Glomerular visceral epithelial cell (primary cell): ENCODE data around the gene HMGCR.
"Not testable (repeated sequence)": the region's sequence is repeated elsewhere in the genome, so short reads cannot be mapped to it uniquely, and the experiment has no call there.

Experiments used
- DNase-seq: peaks from one replicate; pipeline ENCODE4 v3.0.0-alpha.2; 2016; ENCODE audit errors: extremely low spot score

HMGCR gene

DNA sequence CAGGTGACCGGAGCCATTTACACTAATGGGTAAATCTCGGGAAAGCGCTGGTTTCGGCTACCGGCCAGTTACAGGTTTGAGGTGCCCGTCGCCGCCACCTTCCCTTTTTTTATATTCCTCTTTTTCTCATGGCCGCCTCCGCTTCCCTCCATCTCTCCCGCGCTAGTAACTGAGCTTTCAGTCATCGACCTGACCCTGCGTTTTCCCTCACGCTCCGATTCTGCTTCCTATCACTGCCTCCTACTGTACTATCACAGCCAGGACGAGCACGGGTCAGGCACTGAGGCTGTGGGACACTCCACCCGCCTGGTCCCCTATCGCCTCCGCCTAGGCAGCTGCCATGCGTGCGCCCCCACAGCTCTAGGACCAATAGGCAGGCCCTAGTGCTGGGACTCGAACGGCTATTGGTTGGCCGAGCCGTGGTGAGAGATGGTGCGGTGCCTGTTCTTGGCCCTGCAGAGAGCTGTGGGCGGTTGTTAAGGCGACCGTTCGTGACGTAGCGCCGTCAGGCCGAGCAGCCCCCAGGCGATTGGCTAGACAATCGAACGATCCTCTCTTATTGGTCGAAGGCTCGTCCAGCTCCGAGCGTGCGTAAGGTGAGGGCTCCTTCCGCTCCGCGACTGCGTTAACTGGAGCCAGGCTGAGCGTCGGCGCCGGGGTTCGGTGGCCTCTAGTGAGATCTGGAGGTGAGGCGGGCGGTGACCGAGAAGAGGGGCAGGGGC, at the start of gene HMGCR:
Gene HMGCR (plus strand): TSS at position 606 of the 722 bp plus-strand sequence. CDS start 5,386 bp downstream, outside the sequence.
- peak; percentile 100 for DNase-seq

DNA sequence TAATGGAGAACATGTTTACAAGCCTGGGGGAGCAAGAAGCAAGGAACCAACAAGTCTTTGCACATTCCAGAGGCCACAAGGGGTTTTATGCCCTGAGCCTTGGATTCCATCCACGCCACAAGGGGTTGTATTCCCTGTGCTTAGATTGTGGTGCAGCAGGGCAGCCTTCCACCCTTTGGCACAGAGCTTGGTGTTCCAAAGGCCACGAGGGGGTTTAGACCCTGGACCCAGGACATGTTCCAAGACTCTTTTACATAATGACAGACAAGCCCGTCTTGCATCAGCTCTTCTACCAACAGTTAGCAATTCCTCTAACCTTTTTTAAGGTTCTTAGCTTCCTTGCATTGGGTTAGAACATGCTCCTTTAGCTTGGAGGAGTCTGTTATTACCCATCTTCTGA, 45.2 kb upstream of the HMGCR start:
- not testable (repeated sequence) for DNase-seq

GRCh38 chr5:75300084-75300483, 36.9 kb upstream of the HMGCR start:
- DNase-seq: no peak

DNA sequence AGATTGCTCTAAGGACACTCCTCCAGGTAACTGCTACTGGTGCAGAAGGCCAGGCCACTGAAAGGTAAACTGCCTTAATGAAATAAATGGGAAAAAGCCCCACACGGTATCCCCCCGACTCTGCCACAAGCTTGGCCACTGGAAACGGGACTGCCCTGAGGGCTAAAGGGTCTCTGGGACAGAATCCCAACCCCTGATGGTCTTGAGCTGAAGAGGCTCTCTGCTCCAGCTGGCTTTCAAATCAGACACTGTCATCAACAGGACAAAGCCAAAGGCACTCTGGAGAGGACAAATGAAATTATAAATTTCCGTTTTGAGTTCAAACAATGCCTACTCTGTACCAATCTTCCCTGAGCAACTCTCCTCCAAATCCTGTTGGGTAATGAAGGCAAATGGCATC, 33.6 kb upstream of the HMGCR start:
- DNase-seq: no peak

GRCh38 chr5:75304486-75304885, 32.5 kb upstream of the HMGCR start:
- DNase-seq: not testable (repeated sequence)

- DNase-seq: no peak
Measured at GRCh38 chr5:75306746-75307145, 30.3 kb upstream of the HMGCR start.

GRCh38 chr5:75310212-75310611, 26.8 kb upstream of the HMGCR start:
- DNase-seq: no peak

GRCh38 chr5:75319148-75319547, 17.9 kb upstream of the HMGCR start:
- not testable (repeated sequence) for DNase-seq

DNA sequence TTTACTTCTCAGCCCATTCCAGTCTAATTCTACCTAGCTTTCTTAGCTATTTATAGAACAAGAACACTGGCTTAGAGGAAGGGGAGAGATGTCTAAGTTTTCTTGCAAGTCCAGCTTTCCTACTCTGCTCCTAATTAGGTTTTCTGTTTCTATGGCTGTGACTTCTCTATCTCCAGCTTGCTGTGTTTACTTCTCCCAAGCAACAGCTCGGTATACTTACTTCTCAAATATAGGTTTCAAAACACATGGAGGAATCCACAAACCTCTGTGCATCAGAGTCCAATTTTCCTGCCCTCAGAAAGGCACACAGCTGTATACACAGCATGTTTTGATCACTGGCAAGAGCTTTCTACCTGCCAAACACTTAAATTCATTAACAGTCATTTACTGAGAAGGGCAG, 17.4 kb upstream of the HMGCR start:
- DNase-seq: no peak

DNA sequence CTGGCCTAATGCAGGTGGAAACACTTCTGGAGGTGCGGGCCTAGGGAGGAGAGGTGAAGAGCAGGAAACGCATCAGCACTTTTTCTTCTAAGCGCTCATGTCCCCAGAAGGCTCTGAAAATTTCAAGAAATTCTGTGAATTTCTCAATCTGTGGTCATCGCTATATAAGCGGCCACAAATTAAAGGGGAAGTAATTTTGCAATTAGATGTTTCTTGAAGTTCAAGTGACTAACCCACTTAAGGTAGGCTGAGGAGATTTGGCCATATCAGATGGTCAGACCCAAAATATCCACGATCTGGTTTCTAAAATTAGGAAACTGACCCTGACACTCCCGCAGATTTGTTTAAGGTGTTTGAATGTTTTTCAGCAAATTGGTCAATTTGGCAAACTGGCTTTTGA, 16.6 kb upstream of the HMGCR start:
- DNase-seq: peak; percentile 53

- DNase-seq: no peak
Measured at GRCh38 chr5:75322066-75322465, 15.0 kb upstream of the HMGCR start.

DNA sequence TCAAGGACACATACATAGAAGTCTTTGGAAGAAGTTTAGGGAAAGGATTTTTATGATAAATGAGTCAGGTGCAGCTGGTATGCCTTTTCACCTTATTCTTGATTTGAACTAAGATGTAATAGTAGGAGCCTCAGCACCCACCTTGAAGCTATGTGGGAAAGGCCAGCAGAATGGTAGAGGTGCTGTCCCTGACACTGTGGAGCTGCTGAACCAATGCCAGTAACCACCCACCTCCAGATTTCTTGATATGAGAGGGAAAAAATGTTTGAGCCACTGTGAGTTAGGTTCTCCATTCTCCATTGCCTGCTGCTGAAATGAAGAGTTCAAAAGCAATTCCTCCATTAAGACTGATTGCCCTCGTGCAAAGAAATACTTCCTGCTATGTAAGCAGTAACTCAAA, 12.2 kb upstream of the HMGCR start:
- DNase-seq: no peak

- no peak for DNase-seq
Measured at GRCh38 chr5:75325242-75325641, 11.8 kb upstream of the HMGCR start.

DNA sequence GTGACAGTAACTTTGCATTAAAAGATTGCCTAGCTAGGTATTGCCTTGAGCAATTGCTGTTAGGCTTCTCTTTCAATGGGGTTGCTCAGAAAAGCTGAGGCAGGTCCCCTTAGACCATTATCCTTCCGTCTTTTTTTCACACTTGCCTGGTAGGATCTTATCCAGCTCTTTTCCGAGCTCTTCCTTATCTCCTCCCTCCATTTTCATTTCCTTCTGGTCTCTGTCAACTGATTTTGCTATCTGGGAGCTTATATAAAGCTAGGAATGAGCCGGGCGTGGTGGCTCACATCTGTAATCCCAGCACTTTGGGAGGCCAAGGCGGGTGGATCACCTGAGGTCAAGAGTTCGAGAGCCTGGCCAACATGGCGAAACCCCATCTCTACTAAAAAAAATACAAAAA, 6.6 kb upstream of the HMGCR start:
- DNase-seq: no peak

DNA sequence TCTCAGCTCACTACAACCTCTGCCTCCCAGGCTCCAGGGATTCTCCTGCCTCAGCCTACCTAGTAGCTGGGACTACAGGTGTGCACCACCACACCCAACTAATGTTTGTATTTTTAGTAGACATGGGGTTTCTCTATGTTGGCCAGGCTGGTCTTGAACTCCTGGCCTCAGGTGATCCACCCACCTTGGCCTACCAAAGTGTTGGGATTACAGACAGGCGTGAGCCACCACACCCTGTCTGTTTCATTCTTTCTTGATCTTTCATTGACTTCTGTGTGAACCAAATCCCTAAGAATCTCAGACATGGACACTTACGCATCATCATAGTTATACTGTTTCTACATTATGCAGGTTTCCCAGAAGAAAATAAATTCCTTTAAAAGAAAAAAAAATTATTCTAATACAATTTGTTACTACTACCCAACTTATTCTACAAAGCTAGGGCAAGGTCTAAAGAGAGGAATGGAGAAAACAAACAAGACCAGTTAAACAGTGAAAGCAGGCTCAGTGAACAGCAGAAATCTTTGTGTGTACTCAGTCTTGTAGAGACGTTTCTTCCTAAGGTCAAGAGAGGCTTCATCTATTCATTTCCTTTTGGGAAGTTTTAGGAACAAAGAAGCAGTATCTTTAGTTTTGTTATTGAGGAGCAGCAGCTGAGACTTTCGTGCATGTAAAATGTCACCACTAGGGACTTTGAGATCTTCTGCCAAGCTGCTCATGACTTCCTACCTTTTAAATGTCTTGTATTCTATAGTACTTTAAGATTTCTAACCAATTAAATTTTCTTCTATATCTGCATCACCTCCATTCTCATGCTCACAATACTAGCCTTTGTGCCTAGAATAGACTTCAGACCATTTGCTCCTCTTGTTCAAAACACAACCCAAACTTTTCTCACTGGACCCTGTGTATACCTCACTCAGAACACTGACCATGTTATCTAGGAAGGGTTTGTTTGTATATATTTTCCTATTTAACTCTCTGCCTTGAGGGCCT, 5.6 kb upstream of the HMGCR start:
- no peak for DNase-seq

GRCh38 chr5:75333759-75334158, 3.3 kb upstream of the HMGCR start:
- DNase-seq: not testable (repeated sequence)

DNA sequence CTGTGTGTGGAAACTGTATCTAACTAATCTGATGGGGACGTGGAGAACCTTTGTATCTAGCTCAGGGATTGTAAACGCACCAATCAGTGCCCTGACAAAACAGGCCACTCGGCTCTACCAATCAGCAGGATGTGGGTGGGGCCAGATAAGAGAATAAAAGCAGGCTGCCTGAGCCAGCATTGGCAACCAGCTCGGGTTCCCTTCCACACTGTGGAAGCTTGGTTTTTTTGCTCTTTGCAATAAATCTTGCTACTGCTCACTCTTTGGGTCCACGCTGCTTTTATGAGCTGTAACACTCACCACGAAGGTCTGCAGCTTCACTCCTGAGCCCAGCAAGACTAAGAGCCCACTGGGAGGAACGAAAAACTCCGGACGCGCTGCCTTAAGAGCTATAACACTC, 2.6 kb upstream of the HMGCR start:
- DNase-seq: not testable (repeated sequence)

- no peak for DNase-seq
Measured at GRCh38 chr5:75335486-75335885, 1.5 kb upstream of the HMGCR start.

GRCh38 chr5:75335952-75336614, 937 bp upstream of the HMGCR start:
- peak; percentile 83 for DNase-seq

- DNase-seq: peak; percentile 24
Measured at GRCh38 chr5:75337366-75338021, 474 bp downstream of the HMGCR start.

- no peak for DNase-seq
Measured at GRCh38 chr5:75338408-75338807, 1.4 kb downstream of the HMGCR start.
